ENCODE data around the gene CD72.
"Not testable (repeated sequence)": the region's sequence is repeated elsewhere in the genome, so short reads cannot be mapped to it uniquely, and the experiment has no call there.

Gene CD72

GRCh38 chr9:35583521-35583920 is 34.7 kb downstream of the CD72 start:
- not testable (repeated sequence) for DNase-seq

- DNase-seq = not testable (repeated sequence)
These were observed 38.5 kb downstream of the CD72 start for GRCh38 chr9:35579659-35580227.

GRCh38 chr9:35579130-35579529 is 39.1 kb downstream of the CD72 start:
- no peak for DNase-seq

- DNase-seq = no peak
These were observed 40.7 kb downstream of the CD72 start for GRCh38 chr9:35577486-35577885.

- no peak for DNase-seq
These were observed 42.7 kb downstream of the CD72 start for GRCh38 chr9:35575478-35575877.

- no peak for DNase-seq
These were observed 43.6 kb downstream of the CD72 start for GRCh38 chr9:35574578-35575122.

GRCh38 chr9:35570709-35571504 is 47.3 kb downstream of the CD72 start:
- DNase-seq = no peak

- no peak for DNase-seq
These were observed 49.0 kb downstream of the CD72 start for GRCh38 chr9:35569206-35569605.

- DNase-seq = no peak
These were observed 50.0 kb downstream of the CD72 start for GRCh38 chr9:35568196-35568595.

- DNase-seq = no peak
These were observed 51.8 kb downstream of the CD72 start for GRCh38 chr9:35566417-35566816.

- no peak for DNase-seq
These were observed 53.6 kb downstream of the CD72 start for GRCh38 chr9:35564658-35565061.

- DNase-seq = no peak
These were observed 54.4 kb downstream of the CD72 start for GRCh38 chr9:35563791-35564197.

GRCh38 chr9:35562895-35563780 is 55.1 kb downstream of the CD72 start:
- DNase-seq = no peak

GRCh38 chr9:35561468-35562261 is 56.5 kb downstream of the CD72 start:
- DNase-seq = no peak

GRCh38 chr9:35560625-35561337 is 57.4 kb downstream of the CD72 start:
- no peak for DNase-seq

All from activated CD4-positive, alpha-beta T cell treated with anti-CD3 and anti-CD28 coated beads, Interleukin-2, amount 50 U/mL, for 4 hours (primary cell).